Stimulated activated CD8-positive, alpha-beta memory T cell treated with anti-CD3 and anti-CD28 coated beads, Interleukin-12 subunit alpha, Interleukin-12 subunit beta, amount 100 ng/mL, for 1 hour (primary cell): ENCODE results near the gene CLIP2.
"Not testable (repeated sequence)": the region's sequence is repeated elsewhere in the genome, so short reads cannot be mapped to it uniquely, and the experiment has no call there.

Experiments used
- DNase-seq: peaks from one replicate; pipeline ENCODE4 v3.0.0-alpha.2; 2020; ENCODE audit warnings: low read depth

CLIP2 gene

GRCh38 chr7:74403521-74404387, 114.5 kb downstream of the CLIP2 start:
- no peak for DNase-seq

GRCh38 chr7:74404388-74404700, 115.1 kb downstream of the CLIP2 start:
- no peak for DNase-seq

GRCh38 chr7:74404741-74405140, 115.5 kb downstream of the CLIP2 start:
- no peak for DNase-seq

- no peak for DNase-seq
Observed at GRCh38 chr7:74405191-74405898, 116.1 kb downstream of the CLIP2 start.

GRCh38 chr7:74405899-74406512, 116.8 kb downstream of the CLIP2 start:
- no peak for DNase-seq

- DNase-seq: no peak
Observed at GRCh38 chr7:74407958-74408357, 118.8 kb downstream of the CLIP2 start.

GRCh38 chr7:74409571-74409970, 120.4 kb downstream of the CLIP2 start:
- DNase-seq: no peak

- DNase-seq: no peak
Observed at GRCh38 chr7:74410772-74411171, 121.6 kb downstream of the CLIP2 start.

GRCh38 chr7:74411571-74411970, 122.4 kb downstream of the CLIP2 start:
- not testable (repeated sequence) for DNase-seq

- no peak for DNase-seq
Observed at GRCh38 chr7:74412056-74412455, 122.8 kb downstream of the CLIP2 start.

- no peak for DNase-seq
Observed at GRCh38 chr7:74412603-74413002, 123.4 kb downstream of the CLIP2 start.

GRCh38 chr7:74414595-74415333, 125.6 kb downstream of the CLIP2 start:
- DNase-seq: not testable (repeated sequence)

GRCh38 chr7:74417419-74417971, 128.3 kb downstream of the CLIP2 start:
- peak; percentile 41 for DNase-seq

GRCh38 chr7:74418076-74418475, 128.9 kb downstream of the CLIP2 start:
- no peak for DNase-seq

GRCh38 chr7:74418538-74418937, 129.3 kb downstream of the CLIP2 start:
- DNase-seq: no peak

- not testable (repeated sequence) for DNase-seq
Observed at GRCh38 chr7:74419232-74419631, 130.0 kb downstream of the CLIP2 start.

- DNase-seq: no peak
Observed at GRCh38 chr7:74420006-74420405, 130.8 kb downstream of the CLIP2 start.

- no peak for DNase-seq
Observed at GRCh38 chr7:74424291-74424880, 135.2 kb downstream of the CLIP2 start.

- no peak for DNase-seq
Observed at GRCh38 chr7:74428023-74428422, 138.8 kb downstream of the CLIP2 start.

- no peak for DNase-seq
Observed at GRCh38 chr7:74429153-74429747, 140.0 kb downstream of the CLIP2 start.

- DNase-seq: not testable (repeated sequence)
Observed at GRCh38 chr7:74430409-74430808, 141.2 kb downstream of the CLIP2 start.
